WTC11 (cell line): ENCODE measurements around the gene EXD3. TPM values are rescaled to one million over a fixed set of nuclear protein-coding genes. Genes with fewer than 3 reads are reported as not detected.
A peak's percentile ranks its signal among the peaks of the same experiment; 100 is the strongest.

Source experiments
- ATAC-seq: fragments of 200-7000 bp; cut with Tn5 transposase; 2 replicates; pipeline ENCODE4 v1.10.0; 2021; ENCODE audit warnings: mild to moderate bottlenecking, moderate library complexity
- CTCF ChIA-PET: fragments of 300-600 bp; sonication (Branson Sonifier 250); formaldehyde crosslinking; loops from one replicate; lab custom pipeline; 2021; ENCODE audit warnings: antibody characterized with exemption; lab: Charles Lee
- POLR2A ChIA-PET: fragments of 350-600 bp; sonication (Branson Sonifier 250); formaldehyde crosslinking; loops from one replicate; lab custom pipeline; 2021; ENCODE audit warnings: antibody characterized with exemption; lab: Charles Lee
- DNase-seq: peaks from one replicate; pipeline ENCODE4 v3.0.0; 2021; ENCODE audit warnings: low spot score
- H3K27ac Mint-ChIP-seq: 2 replicates; pipeline ENCODE4 v1.8.0; 2021; ENCODE audit warnings: mixed read lengths
- H3K27me3 Mint-ChIP-seq: 2 replicates; pipeline ENCODE4 v1.8.0; 2021; ENCODE audit warnings: low read depth, mild to moderate bottlenecking, moderate library complexity, mixed read lengths
- H3K36me3 Mint-ChIP-seq: 2 replicates; pipeline ENCODE4 v1.8.0; 2021; ENCODE audit warnings: mixed read lengths
- H3K4me1 Mint-ChIP-seq: 2 replicates; pipeline ENCODE4 v1.8.0; 2022; ENCODE audit warnings: mixed read lengths
- H3K4me3 Mint-ChIP-seq: 2 replicates; pipeline ENCODE4 v1.8.0; 2021; ENCODE audit warnings: mild to moderate bottlenecking, moderate library complexity, mixed read lengths
- H3K9me3 Mint-ChIP-seq: 2 replicates; pipeline ENCODE4 v1.8.0; 2021; ENCODE audit warnings: mixed read lengths
- ATF1 ChIP-seq: sonication (generic); formaldehyde crosslinking; IDR thresholded peaks from 2 replicates; pipeline ENCODE4 v1.8.1; 2023; ENCODE audit warnings: mild to moderate bottlenecking, moderate library complexity, missing genetic modification reagents
- CBFB ChIP-seq: sonication (generic); formaldehyde crosslinking; IDR thresholded peaks from 2 replicates; pipeline ENCODE4 v1.8.1; 2022; ENCODE audit warnings: mild to moderate bottlenecking, low read depth, missing genetic modification reagents
- CREM ChIP-seq: sonication (generic); formaldehyde crosslinking; IDR thresholded peaks from 2 replicates; pipeline ENCODE4 v1.8.1; 2022; ENCODE audit warnings: mild to moderate bottlenecking, missing genetic modification reagents, moderate library complexity
- GABPB1 ChIP-seq: sonication (generic); formaldehyde crosslinking; IDR thresholded peaks from 2 replicates; pipeline ENCODE4 v1.8.1; 2023; ENCODE audit warnings: mild to moderate bottlenecking, missing genetic modification reagents
- GRHL2 ChIP-seq: fragments of 250-450 bp; sonication (Bioruptor Pico); IDR thresholded peaks from 2 replicates; pipeline ENCODE4 v1.8.0; 2022; ENCODE audit warnings: mild to moderate bottlenecking, moderate library complexity; ENCODE audit not compliant: insufficient replicate concordance, severe bottlenecking
- NR3C1 ChIP-seq: sonication (generic); formaldehyde crosslinking; conservative IDR thresholded peaks from 2 replicates; pipeline ENCODE4 v1.8.1; 2023; ENCODE audit warnings: low read depth, mild to moderate bottlenecking, missing genetic modification reagents
- RELA ChIP-seq: sonication (generic); formaldehyde crosslinking; IDR thresholded peaks from 2 replicates; pipeline ENCODE4 v1.8.1; 2022; ENCODE audit warnings: missing genetic modification reagents, mild to moderate bottlenecking, borderline replicate concordance
- RORB ChIP-seq: fragments of 250-450 bp; sonication (Bioruptor Pico); IDR thresholded peaks from 2 replicates; pipeline ENCODE4 v1.9.0; 2021; ENCODE audit warnings: mild to moderate bottlenecking
- TEAD1 ChIP-seq: sonication (generic); formaldehyde crosslinking; IDR thresholded peaks from 2 replicates; pipeline ENCODE4 v1.8.0; 2022; ENCODE audit warnings: mild to moderate bottlenecking, missing genetic modification reagents
- ZNF671 ChIP-seq: fragments of 250-450 bp; sonication (Bioruptor Pico); IDR thresholded peaks from 2 replicates; pipeline ENCODE4 v1.8.0; 2021; ENCODE audit warnings: mild to moderate bottlenecking
- total RNA-seq: library from RNA; stranded (reverse); gene quantifications from 3 replicates; pipeline ENCODE4 v1.2.3, GENCODE V29; 2021
- TF ChIP-seq, protein P1 (sequence below): sonication (generic); formaldehyde crosslinking; conservative IDR thresholded peaks from 2 replicates; pipeline ENCODE4 v1.8.1; 2022; ENCODE audit warnings: mild to moderate bottlenecking, missing genetic modification reagents
- TF ChIP-seq, protein P2 (sequence below): sonication (generic); formaldehyde crosslinking; IDR thresholded peaks from 2 replicates; pipeline ENCODE4 v1.8.1; 2023; ENCODE audit warnings: mild to moderate bottlenecking, missing genetic modification reagents, borderline replicate concordance
- TF ChIP-seq, protein P3 (sequence below): fragments of 250-450 bp; sonication (Bioruptor Pico); IDR thresholded peaks from 2 replicates; pipeline ENCODE4 v1.8.0; 2021; ENCODE audit warnings: mild to moderate bottlenecking
- TF ChIP-seq, protein P4 (sequence below): sonication (generic); formaldehyde crosslinking; IDR thresholded peaks from 2 replicates; pipeline ENCODE4 v1.8.1; 2023; ENCODE audit warnings: mild to moderate bottlenecking, missing genetic modification reagents, moderate library complexity
- TF ChIP-seq, protein P5 (sequence below): sonication (generic); formaldehyde crosslinking; IDR thresholded peaks from 2 replicates; pipeline ENCODE4 v1.8.1; 2022; ENCODE audit warnings: mild to moderate bottlenecking, moderate library complexity, missing genetic modification reagents
- TF ChIP-seq, protein P6 (sequence below): fragments of 250-450 bp; sonication (Bioruptor Pico); IDR thresholded peaks from 2 replicates; pipeline ENCODE4 v1.9.0; 2021; ENCODE audit warnings: mild to moderate bottlenecking
- TF ChIP-seq, protein P7 (sequence below): fragments of 200-600 bp; IDR thresholded peaks from 2 replicates; pipeline ENCODE4 v1.8.0; 2022; ENCODE audit warnings: antibody characterized with exemption
- TF ChIP-seq, protein P8 (sequence below): sonication (generic); formaldehyde crosslinking; IDR thresholded peaks from 2 replicates; pipeline ENCODE4 v1.8.0; 2022; ENCODE audit warnings: mild to moderate bottlenecking, missing genetic modification reagents
- TF ChIP-seq, protein P9 (sequence below): sonication (generic); formaldehyde crosslinking; conservative IDR thresholded peaks from 2 replicates; pipeline ENCODE4 v1.8.1; 2023; ENCODE audit warnings: mild to moderate bottlenecking, low read depth, missing genetic modification reagents, moderate library complexity
- TF ChIP-seq, protein P10 (sequence below): sonication (generic); formaldehyde crosslinking; IDR thresholded peaks from 2 replicates; pipeline ENCODE4 v1.8.1; 2023; ENCODE audit warnings: mild to moderate bottlenecking, missing genetic modification reagents, moderate library complexity

Gene EXD3
- total RNA-seq, 1 experiment from 2014 or later = 21.2 TPM

DNA sequence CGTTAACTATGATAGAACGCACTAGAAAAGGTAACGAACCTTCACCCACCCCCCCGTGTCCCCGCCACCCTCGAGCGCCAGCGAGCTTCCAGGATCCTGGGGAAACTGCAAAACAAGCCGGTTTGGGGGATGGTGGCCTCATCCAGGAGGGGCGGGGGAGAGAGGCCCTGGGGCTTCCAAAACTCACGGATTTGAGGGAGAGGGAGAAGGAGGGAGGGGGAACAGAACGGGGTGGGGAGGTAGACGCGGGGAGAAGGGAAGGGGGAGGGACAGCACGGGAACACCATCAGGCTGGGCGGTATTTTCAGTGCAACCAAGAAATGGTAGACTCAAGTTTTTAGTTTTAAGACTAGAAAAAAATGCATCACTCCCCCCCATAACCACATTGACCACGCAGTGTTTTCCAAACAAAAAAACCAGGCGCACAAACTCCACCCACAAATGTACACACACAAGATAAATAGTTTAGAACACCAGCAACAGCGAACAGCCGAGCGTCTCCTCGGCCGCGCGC, 122.3 kb downstream of the EXD3 start:
- Mint-ChIP-seq H3K4me3 (peak overlapping the region; percentile 94), H3K4me1 (peaks cover 52% of the 10 kb centered on the region), H3K27me3 (peaks cover 31% of the 10 kb centered on the region), H3K9me3 (no peaks in the 10 kb centered on the region), H3K27ac (peak overlapping the region; percentile 96), H3K36me3 (no peaks in the 10 kb centered on the region)
- TF ChIP-seq, protein P1, sequence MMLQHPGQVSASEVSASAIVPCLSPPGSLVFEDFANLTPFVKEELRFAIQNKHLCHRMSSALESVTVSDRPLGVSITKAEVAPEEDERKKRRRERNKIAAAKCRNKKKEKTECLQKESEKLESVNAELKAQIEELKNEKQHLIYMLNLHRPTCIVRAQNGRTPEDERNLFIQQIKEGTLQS = no peak
- TF ChIP-seq, protein P2, sequence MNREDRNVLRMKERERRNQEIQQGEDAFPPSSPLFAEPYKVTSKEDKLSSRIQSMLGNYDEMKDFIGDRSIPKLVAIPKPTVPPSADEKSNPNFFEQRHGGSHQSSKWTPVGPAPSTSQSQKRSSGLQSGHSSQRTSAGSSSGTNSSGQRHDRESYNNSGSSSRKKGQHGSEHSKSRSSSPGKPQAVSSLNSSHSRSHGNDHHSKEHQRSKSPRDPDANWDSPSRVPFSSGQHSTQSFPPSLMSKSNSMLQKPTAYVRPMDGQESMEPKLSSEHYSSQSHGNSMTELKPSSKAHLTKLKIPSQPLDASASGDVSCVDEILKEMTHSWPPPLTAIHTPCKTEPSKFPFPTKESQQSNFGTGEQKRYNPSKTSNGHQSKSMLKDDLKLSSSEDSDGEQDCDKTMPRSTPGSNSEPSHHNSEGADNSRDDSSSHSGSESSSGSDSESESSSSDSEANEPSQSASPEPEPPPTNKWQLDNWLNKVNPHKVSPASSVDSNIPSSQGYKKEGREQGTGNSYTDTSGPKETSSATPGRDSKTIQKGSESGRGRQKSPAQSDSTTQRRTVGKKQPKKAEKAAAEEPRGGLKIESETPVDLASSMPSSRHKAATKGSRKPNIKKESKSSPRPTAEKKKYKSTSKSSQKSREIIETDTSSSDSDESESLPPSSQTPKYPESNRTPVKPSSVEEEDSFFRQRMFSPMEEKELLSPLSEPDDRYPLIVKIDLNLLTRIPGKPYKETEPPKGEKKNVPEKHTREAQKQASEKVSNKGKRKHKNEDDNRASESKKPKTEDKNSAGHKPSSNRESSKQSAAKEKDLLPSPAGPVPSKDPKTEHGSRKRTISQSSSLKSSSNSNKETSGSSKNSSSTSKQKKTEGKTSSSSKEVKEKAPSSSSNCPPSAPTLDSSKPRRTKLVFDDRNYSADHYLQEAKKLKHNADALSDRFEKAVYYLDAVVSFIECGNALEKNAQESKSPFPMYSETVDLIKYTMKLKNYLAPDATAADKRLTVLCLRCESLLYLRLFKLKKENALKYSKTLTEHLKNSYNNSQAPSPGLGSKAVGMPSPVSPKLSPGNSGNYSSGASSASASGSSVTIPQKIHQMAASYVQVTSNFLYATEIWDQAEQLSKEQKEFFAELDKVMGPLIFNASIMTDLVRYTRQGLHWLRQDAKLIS (CRISPR knock-in tag) = no peak
- TF ChIP-seq CREM (CRISPR knock-in tag) (no peak), ZNF671 (CRISPR knock-in tag) (no peak), GRHL2 (CRISPR knock-in tag) (no peak), TEAD1 (CRISPR knock-in tag) (no peak), GABPB1 (no peak), RORB (CRISPR knock-in tag) (no peak), RELA (CRISPR knock-in tag) (no peak), ATF1 (CRISPR knock-in tag) (no peak), CBFB (no peak), NR3C1 (no peak)
- TF ChIP-seq, protein P3, sequence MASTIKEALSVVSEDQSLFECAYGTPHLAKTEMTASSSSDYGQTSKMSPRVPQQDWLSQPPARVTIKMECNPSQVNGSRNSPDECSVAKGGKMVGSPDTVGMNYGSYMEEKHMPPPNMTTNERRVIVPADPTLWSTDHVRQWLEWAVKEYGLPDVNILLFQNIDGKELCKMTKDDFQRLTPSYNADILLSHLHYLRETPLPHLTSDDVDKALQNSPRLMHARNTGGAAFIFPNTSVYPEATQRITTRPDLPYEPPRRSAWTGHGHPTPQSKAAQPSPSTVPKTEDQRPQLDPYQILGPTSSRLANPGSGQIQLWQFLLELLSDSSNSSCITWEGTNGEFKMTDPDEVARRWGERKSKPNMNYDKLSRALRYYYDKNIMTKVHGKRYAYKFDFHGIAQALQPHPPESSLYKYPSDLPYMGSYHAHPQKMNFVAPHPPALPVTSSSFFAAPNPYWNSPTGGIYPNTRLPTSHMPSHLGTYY = no peak
- TF ChIP-seq, protein P4, sequence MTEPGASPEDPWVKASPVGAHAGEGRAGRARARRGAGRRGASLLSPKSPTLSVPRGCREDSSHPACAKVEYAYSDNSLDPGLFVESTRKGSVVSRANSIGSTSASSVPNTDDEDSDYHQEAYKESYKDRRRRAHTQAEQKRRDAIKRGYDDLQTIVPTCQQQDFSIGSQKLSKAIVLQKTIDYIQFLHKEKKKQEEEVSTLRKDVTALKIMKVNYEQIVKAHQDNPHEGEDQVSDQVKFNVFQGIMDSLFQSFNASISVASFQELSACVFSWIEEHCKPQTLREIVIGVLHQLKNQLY (CRISPR knock-in tag) = no peak
- TF ChIP-seq, protein P5, sequence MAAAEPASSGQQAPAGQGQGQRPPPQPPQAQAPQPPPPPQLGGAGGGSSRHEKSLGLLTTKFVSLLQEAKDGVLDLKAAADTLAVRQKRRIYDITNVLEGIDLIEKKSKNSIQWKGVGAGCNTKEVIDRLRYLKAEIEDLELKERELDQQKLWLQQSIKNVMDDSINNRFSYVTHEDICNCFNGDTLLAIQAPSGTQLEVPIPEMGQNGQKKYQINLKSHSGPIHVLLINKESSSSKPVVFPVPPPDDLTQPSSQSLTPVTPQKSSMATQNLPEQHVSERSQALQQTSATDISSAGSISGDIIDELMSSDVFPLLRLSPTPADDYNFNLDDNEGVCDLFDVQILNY (CRISPR knock-in tag) = no peak
- TF ChIP-seq, protein P6, sequence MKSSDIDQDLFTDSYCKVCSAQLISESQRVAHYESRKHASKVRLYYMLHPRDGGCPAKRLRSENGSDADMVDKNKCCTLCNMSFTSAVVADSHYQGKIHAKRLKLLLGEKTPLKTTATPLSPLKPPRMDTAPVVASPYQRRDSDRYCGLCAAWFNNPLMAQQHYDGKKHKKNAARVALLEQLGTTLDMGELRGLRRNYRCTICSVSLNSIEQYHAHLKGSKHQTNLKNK (CRISPR knock-in tag) = no peak
- TF ChIP-seq, protein P7, sequence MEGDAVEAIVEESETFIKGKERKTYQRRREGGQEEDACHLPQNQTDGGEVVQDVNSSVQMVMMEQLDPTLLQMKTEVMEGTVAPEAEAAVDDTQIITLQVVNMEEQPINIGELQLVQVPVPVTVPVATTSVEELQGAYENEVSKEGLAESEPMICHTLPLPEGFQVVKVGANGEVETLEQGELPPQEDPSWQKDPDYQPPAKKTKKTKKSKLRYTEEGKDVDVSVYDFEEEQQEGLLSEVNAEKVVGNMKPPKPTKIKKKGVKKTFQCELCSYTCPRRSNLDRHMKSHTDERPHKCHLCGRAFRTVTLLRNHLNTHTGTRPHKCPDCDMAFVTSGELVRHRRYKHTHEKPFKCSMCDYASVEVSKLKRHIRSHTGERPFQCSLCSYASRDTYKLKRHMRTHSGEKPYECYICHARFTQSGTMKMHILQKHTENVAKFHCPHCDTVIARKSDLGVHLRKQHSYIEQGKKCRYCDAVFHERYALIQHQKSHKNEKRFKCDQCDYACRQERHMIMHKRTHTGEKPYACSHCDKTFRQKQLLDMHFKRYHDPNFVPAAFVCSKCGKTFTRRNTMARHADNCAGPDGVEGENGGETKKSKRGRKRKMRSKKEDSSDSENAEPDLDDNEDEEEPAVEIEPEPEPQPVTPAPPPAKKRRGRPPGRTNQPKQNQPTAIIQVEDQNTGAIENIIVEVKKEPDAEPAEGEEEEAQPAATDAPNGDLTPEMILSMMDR = no peak
- TF ChIP-seq, protein P8, sequence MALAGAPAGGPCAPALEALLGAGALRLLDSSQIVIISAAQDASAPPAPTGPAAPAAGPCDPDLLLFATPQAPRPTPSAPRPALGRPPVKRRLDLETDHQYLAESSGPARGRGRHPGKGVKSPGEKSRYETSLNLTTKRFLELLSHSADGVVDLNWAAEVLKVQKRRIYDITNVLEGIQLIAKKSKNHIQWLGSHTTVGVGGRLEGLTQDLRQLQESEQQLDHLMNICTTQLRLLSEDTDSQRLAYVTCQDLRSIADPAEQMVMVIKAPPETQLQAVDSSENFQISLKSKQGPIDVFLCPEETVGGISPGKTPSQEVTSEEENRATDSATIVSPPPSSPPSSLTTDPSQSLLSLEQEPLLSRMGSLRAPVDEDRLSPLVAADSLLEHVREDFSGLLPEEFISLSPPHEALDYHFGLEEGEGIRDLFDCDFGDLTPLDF (CRISPR knock-in tag) = no peak
- TF ChIP-seq, protein P9, sequence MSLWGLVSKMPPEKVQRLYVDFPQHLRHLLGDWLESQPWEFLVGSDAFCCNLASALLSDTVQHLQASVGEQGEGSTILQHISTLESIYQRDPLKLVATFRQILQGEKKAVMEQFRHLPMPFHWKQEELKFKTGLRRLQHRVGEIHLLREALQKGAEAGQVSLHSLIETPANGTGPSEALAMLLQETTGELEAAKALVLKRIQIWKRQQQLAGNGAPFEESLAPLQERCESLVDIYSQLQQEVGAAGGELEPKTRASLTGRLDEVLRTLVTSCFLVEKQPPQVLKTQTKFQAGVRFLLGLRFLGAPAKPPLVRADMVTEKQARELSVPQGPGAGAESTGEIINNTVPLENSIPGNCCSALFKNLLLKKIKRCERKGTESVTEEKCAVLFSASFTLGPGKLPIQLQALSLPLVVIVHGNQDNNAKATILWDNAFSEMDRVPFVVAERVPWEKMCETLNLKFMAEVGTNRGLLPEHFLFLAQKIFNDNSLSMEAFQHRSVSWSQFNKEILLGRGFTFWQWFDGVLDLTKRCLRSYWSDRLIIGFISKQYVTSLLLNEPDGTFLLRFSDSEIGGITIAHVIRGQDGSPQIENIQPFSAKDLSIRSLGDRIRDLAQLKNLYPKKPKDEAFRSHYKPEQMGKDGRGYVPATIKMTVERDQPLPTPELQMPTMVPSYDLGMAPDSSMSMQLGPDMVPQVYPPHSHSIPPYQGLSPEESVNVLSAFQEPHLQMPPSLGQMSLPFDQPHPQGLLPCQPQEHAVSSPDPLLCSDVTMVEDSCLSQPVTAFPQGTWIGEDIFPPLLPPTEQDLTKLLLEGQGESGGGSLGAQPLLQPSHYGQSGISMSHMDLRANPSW (CRISPR knock-in tag) = no peak
- TF ChIP-seq, protein P10, sequence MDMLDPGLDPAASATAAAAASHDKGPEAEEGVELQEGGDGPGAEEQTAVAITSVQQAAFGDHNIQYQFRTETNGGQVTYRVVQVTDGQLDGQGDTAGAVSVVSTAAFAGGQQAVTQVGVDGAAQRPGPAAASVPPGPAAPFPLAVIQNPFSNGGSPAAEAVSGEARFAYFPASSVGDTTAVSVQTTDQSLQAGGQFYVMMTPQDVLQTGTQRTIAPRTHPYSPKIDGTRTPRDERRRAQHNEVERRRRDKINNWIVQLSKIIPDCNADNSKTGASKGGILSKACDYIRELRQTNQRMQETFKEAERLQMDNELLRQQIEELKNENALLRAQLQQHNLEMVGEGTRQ (CRISPR knock-in tag) = no peak
- ATAC-seq (peak; percentile 9; the same call in 1 of the 2 replicates), DNase-seq (peak; percentile 74)
- ChIA-PET POLR2A (interaction anchor here (0.6 kb wide), 1 partner anchor 452 kb away, joined by 3 read pairs; no protein-coding TSS in a partner anchor), CTCF (interaction anchor here (0.6 to 8.6 kb wide), 7 partner anchors 12 to 331 kb away, joined by 3 to 172 read pairs (median 5); partner anchors contain the start of genes TOR4A, TUBB4B and UAP1L1)
